M059J (cell line): ENCODE data around the gene NEMF. TPM values are rescaled to one million over a fixed set of nuclear protein-coding genes. Genes with fewer than 3 reads are reported as not detected.
"Not testable (repeated sequence)": the region's sequence is repeated elsewhere in the genome, so short reads cannot be mapped to it uniquely, and the experiment has no call there.

Experiments used
- DNase-seq: peaks from one replicate; pipeline ENCODE4 v3.0.0-alpha.2; 2012; ENCODE audit warnings: low read depth
- total RNA-seq: library from RNA; depleted of rRNA; stranded (reverse); fragments of >200 nt; shearing (Covaris generic); gene quantifications from 2 replicates; pipeline ENCODE4 v1.2.3, GENCODE V29; 2014

Gene NEMF
- total RNA-seq, 1 experiment from 2014 or later: 30.6 TPM

GRCh38 chr14:49828640-49829039 is 23.9 kb downstream of the NEMF start:
- DNase-seq: no peak

- no peak for DNase-seq
Observed at GRCh38 chr14:49820176-49820575, 32.4 kb downstream of the NEMF start.

GRCh38 chr14:49816844-49817243 is 35.7 kb downstream of the NEMF start:
- no peak for DNase-seq

- DNase-seq: not testable (repeated sequence)
Observed at GRCh38 chr14:49816118-49816517, 36.5 kb downstream of the NEMF start.

- DNase-seq: no peak
Observed at GRCh38 chr14:49808780-49809179, 43.8 kb downstream of the NEMF start.

GRCh38 chr14:49796025-49796424 is 56.6 kb downstream of the NEMF start:
- peak; percentile 20 for DNase-seq

- DNase-seq: no peak
Observed at GRCh38 chr14:49792618-49793017, 60.0 kb downstream of the NEMF start.

GRCh38 chr14:49786315-49786714 is 66.3 kb downstream of the NEMF start:
- no peak for DNase-seq

- DNase-seq: no peak
Observed at GRCh38 chr14:49783394-49784014, 69.1 kb downstream of the NEMF start.

- not testable (repeated sequence) for DNase-seq
Observed at GRCh38 chr14:49781040-49781439, 71.5 kb downstream of the NEMF start.

GRCh38 chr14:49778421-49778820 is 74.2 kb downstream of the NEMF start:
- no peak for DNase-seq

- DNase-seq: no peak
Observed at GRCh38 chr14:49774106-49774505, 78.5 kb downstream of the NEMF start.

- DNase-seq: not testable (repeated sequence)
Observed at GRCh38 chr14:49771691-49772090, 80.9 kb downstream of the NEMF start.

- peak; percentile 26 for DNase-seq
Observed at GRCh38 chr14:49770212-49770817, 82.3 kb downstream of the NEMF start.

GRCh38 chr14:49769581-49770211 is 82.9 kb downstream of the NEMF start:
- no peak for DNase-seq

GRCh38 chr14:49769171-49769570 is 83.4 kb downstream of the NEMF start:
- DNase-seq: peak; percentile 71

GRCh38 chr14:49768301-49769121 is 84.1 kb downstream of the NEMF start:
- DNase-seq: peak; percentile 77

GRCh38 chr14:49767571-49768300 is 84.9 kb downstream of the NEMF start, which contains the start of gene KLHDC2:
TSS of gene KLHDC2 (plus strand) at chr14:49768153. CDS start at chr14:49768469, 316 bp downstream.
- peak; percentile 83 for DNase-seq

GRCh38 chr14:49767270-49767570 is 85.4 kb downstream of the NEMF start:
- no peak for DNase-seq

GRCh38 chr14:49766839-49767238 is 85.7 kb downstream of the NEMF start:
- peak; percentile 9 for DNase-seq

GRCh38 chr14:49761839-49762551 is 90.6 kb downstream of the NEMF start:
- no peak for DNase-seq
